Measurements from ENCODE around the gene NOS2. TPM values are rescaled to one million over a fixed set of nuclear protein-coding genes. Genes with fewer than 3 reads are reported as not detected.
A peak's percentile ranks its signal among the peaks of the same experiment; 100 is the strongest.

The NOS2 gene
- total RNA-seq, 1 donor from 2014 or later = not detected

- DNase-seq (no peak), ATAC-seq (ENCODE audit: low read depth) (no peak)
- Mint-ChIP-seq H3K27me3 (peaks cover 54% of the 10 kb centered on the region), H3K27ac (no peak overlapping the region), H3K36me3 (ENCODE audit: low read depth) (no peaks in the 10 kb centered on the region), H3K9me3 (no peaks in the 10 kb centered on the region), H3K4me3 (peak overlapping the region; percentile 1), H3K4me1 (peaks cover 4% of the 10 kb centered on the region)
- intact Hi-C loops (cut with micrococcal nuclease) = no loop called here
- ChIA-PET POLR2A (no interaction called here), CTCF (interaction anchor here (1.2 kb wide), 1 partner anchor 11 kb away, joined by 5 read pairs; no protein-coding TSS in a partner anchor)
- TF ChIP-seq CTCF (IDR thresholded peaks at IDR 0.05) = no peak
These were observed 6.3 kb downstream of the NOS2 start for GRCh38 chr17:27793906-27794569.

- H3K4me3 Mint-ChIP-seq = peak overlapping the region; percentile 1
- H3K9me3 Mint-ChIP-seq = no peaks in the 10 kb centered on the region
- DNase-seq (no peak), ATAC-seq (ENCODE audit: low read depth) (peak; percentile 7)
- H3K27me3 Mint-ChIP-seq = peaks cover 51% of the 10 kb centered on the region
- ChIA-PET POLR2A (no interaction called here), CTCF (interaction anchor here (1.2 kb wide), 1 partner anchor 12 kb away, joined by 5 read pairs; no protein-coding TSS in a partner anchor)
- peaks cover 4% of the 10 kb centered on the region for H3K4me1 Mint-ChIP-seq
- H3K27ac Mint-ChIP-seq = no peak overlapping the region
- intact Hi-C loops (cut with micrococcal nuclease) = no loop called here
- no peak for TF ChIP-seq CTCF (IDR thresholded peaks at IDR 0.05)
- no peaks in the 10 kb centered on the region for H3K36me3 Mint-ChIP-seq (ENCODE audit: low read depth)
These were observed 7.0 kb downstream of the NOS2 start for GRCh38 chr17:27793168-27793905.

- Mint-ChIP-seq H3K4me1 (peaks cover 4% of the 10 kb centered on the region), H3K36me3 (ENCODE audit: low read depth) (no peaks in the 10 kb centered on the region), H3K4me3 (no peak overlapping the region), H3K9me3 (no peaks in the 10 kb centered on the region), H3K27ac (no peak overlapping the region), H3K27me3 (peaks cover 46% of the 10 kb centered on the region)
- ChIA-PET CTCF (no interaction called here), POLR2A (no interaction called here)
- no peak for ATAC-seq (ENCODE audit: low read depth)
- DNase-seq = no peak
- intact Hi-C loops (cut with micrococcal nuclease) = no loop called here
- no peak for TF ChIP-seq CTCF (IDR thresholded peaks at IDR 0.05)
These were observed 8.2 kb downstream of the NOS2 start for GRCh38 chr17:27792095-27792494.

GRCh38 chr17:27788919-27789318, 11.4 kb downstream of the NOS2 start:
- intact Hi-C loops (cut with micrococcal nuclease) = no loop called here
- DNase-seq = no peak
- no peak for TF ChIP-seq CTCF (IDR thresholded peaks at IDR 0.05)
- Mint-ChIP-seq H3K9me3 (no peaks in the 10 kb centered on the region), H3K27me3 (peaks cover 22% of the 10 kb centered on the region), H3K36me3 (ENCODE audit: low read depth) (no peaks in the 10 kb centered on the region), H3K4me3 (no peak overlapping the region), H3K4me1 (peaks cover 3% of the 10 kb centered on the region), H3K27ac (no peak overlapping the region)
- no peak for ATAC-seq (ENCODE audit: low read depth)
- POLR2A ChIA-PET = no interaction called here
- CTCF ChIA-PET = no interaction called here

- Mint-ChIP-seq H3K27me3 (peaks cover 7% of the 10 kb centered on the region), H3K4me1 (no peaks in the 10 kb centered on the region), H3K9me3 (no peaks in the 10 kb centered on the region), H3K27ac (no peak overlapping the region), H3K36me3 (ENCODE audit: low read depth) (no peaks in the 10 kb centered on the region), H3K4me3 (no peak overlapping the region)
- ATAC-seq (ENCODE audit: low read depth) (no peak), DNase-seq (no peak)
- intact Hi-C loops (cut with micrococcal nuclease) = no loop called here
- ChIA-PET CTCF (no interaction called here), POLR2A (no interaction called here)
- no peak for TF ChIP-seq CTCF (IDR thresholded peaks at IDR 0.05)
These were observed 16.6 kb downstream of the NOS2 start for GRCh38 chr17:27783440-27784350.

All from activated B cell treated with CpG ODN at 0.5 μM for 24 hours (primary cell).